ENCODE measurements around the gene CRELD1. TPM values are rescaled to one million over a fixed set of nuclear protein-coding genes. Genes with fewer than 3 reads are reported as not detected.
A peak's percentile ranks its signal among the peaks of the same experiment; 100 is the strongest.

CRELD1 gene
- total and polyA plus RNA-seq, 10 of the 15 experiments (the other 5 are each of a cell fraction or from before 2014, with no cell fraction given), result 1.3 to 15.9 (median 8.8) TPM

GRCh38 chr3:9890249-9891071, 43.2 kb upstream of the CRELD1 start, which contains the start of gene JAGN1 (continued):
- TF ChIP-seq EED (IDR thresholded peaks at IDR 0.05; ENCODE audit: low read depth) (no peak), ZBTB33 (IDR thresholded peaks at IDR 0.05) (no peak), WRNIP1 (IDR thresholded peaks at IDR 0.05; ENCODE audit: borderline replicate concordance, low read depth, low read length) (no peak), LARP7 (IDR thresholded peaks at IDR 0.05) (peak; percentile 92), SIX5 (IDR thresholded peaks at IDR 0.05; ENCODE audit: low read depth, low read length, severe bottlenecking) (peak; percentile 32), SRF (IDR thresholded peaks at IDR 0.05; ENCODE audit: low read depth in 2 of 2, low read length in 2 of 2) (no peak), GATAD2B (conservative IDR thresholded peaks at IDR 0.05; ENCODE audit: low read depth) (peak; percentile 99), STAT3 (IDR thresholded peaks at IDR 0.05; ENCODE audit: low read depth, low read length) (no peak), TCF3 (IDR thresholded peaks at IDR 0.05; ENCODE audit: borderline replicate concordance, insufficient read depth, low read depth, low read length) (no peak; the same call in 1 of the 2 replicates), TAF1 (IDR thresholded peaks at IDR 0.05; ENCODE audit: borderline replicate concordance, low read depth, low read length) (peak; percentile 87; the same call in 1 of the 2 replicates), ZNF274 (IDR thresholded peaks at IDR 0.05; ENCODE audit: insufficient read depth, insufficient read length) (no peak), ASH2L (IDR thresholded peaks at IDR 0.05; ENCODE audit: borderline replicate concordance, low read depth) (no peak), KDM1A (IDR thresholded peaks at IDR 0.05; ENCODE audit: borderline replicate concordance) (no peak), EGR1 (IDR thresholded peaks at IDR 0.05; ENCODE audit: borderline replicate concordance in 1 of 2, low read depth in 2 of 2, low read length in 2 of 2) (peak; percentile 18 to 99), SKIL (IDR thresholded peaks at IDR 0.05; ENCODE audit: low read depth, poor library complexity, severe bottlenecking) (no peak), CEBPZ (IDR thresholded peaks at IDR 0.05; ENCODE audit: low read depth, low read length) (no peak), TCF7 (IDR thresholded peaks at IDR 0.05; ENCODE audit: borderline replicate concordance) (no peak), ZNF24 (IDR thresholded peaks at IDR 0.05) (0 out of 2 replicates have a peak, but pooled peaks have one; percentile 3)
- TF ChIP-seq, protein P1, sequence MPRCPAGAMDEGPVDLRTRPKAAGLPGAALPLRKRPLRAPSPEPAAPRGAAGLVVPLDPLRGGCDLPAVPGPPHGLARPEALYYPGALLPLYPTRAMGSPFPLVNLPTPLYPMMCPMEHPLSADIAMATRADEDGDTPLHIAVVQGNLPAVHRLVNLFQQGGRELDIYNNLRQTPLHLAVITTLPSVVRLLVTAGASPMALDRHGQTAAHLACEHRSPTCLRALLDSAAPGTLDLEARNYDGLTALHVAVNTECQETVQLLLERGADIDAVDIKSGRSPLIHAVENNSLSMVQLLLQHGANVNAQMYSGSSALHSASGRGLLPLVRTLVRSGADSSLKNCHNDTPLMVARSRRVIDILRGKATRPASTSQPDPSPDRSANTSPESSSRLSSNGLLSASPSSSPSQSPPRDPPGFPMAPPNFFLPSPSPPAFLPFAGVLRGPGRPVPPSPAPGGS (IDR thresholded peaks at IDR 0.05; ENCODE audit: borderline replicate concordance, insufficient read depth, low read depth, low read length, poor library complexity, severe bottlenecking), result no peak
